ENCODE data around the gene CYTH1. TPM values are rescaled to one million over a fixed set of nuclear protein-coding genes. Genes with fewer than 3 reads are reported as not detected.

The CYTH1 gene
- total RNA-seq, 4 donors from 2014 or later = 50.0 to 139 (median 83.7) TPM

GRCh38 chr17:78742901-78743300 is 39.2 kb downstream of the CYTH1 start:
- DNase-seq (ENCODE audit: low spot score) (no peak), ATAC-seq (ENCODE audit: low FRiP score) (no peak)
- no peak for TF ChIP-seq CTCF (IDR thresholded peaks at IDR 0.05)

- no peak for TF ChIP-seq CTCF (IDR thresholded peaks at IDR 0.05)
- ATAC-seq (ENCODE audit: low FRiP score) (no peak), DNase-seq (ENCODE audit: low spot score) (no peak)
Observed at GRCh38 chr17:78741644-78742284, 40.3 kb downstream of the CYTH1 start.

GRCh38 chr17:78739331-78739931 is 42.6 kb downstream of the CYTH1 start:
- no peak for TF ChIP-seq CTCF (IDR thresholded peaks at IDR 0.05)
- DNase-seq (ENCODE audit: low spot score) (no peak), ATAC-seq (ENCODE audit: low FRiP score) (no peak)

- ATAC-seq (ENCODE audit: low FRiP score) (no peak), DNase-seq (ENCODE audit: low spot score) (no peak)
- TF ChIP-seq CTCF (IDR thresholded peaks at IDR 0.05) = no peak
Observed at GRCh38 chr17:78738698-78739097, 43.4 kb downstream of the CYTH1 start.

- TF ChIP-seq CTCF (IDR thresholded peaks at IDR 0.05) = no peak
- no peak for DNase-seq (ENCODE audit: low spot score)
- no peak for ATAC-seq (ENCODE audit: low FRiP score)
Observed at GRCh38 chr17:78738278-78738677, 43.8 kb downstream of the CYTH1 start.

GRCh38 chr17:78737332-78737731 is 44.7 kb downstream of the CYTH1 start:
- ATAC-seq (ENCODE audit: low FRiP score) (no peak), DNase-seq (ENCODE audit: low spot score) (no peak)
- no peak for TF ChIP-seq CTCF (IDR thresholded peaks at IDR 0.05)

GRCh38 chr17:78736526-78737079 is 45.5 kb downstream of the CYTH1 start:
- no peak for TF ChIP-seq CTCF (IDR thresholded peaks at IDR 0.05)
- DNase-seq (ENCODE audit: low spot score) (no peak), ATAC-seq (ENCODE audit: low FRiP score) (peak; percentile 87)

All from omental fat pad (tissue), 4 donors.